ENCODE results near the gene FSCN2. TPM values are rescaled to one million over a fixed set of nuclear protein-coding genes. Genes with fewer than 3 reads are reported as not detected.
"Not testable (repeated sequence)": the region's sequence is repeated elsewhere in the genome, so short reads cannot be mapped to it uniquely, and the experiment has no call there.

The FSCN2 gene
- total RNA-seq, 2 donors from 2014 or later: 7.0 to 13.5 TPM

DNA sequence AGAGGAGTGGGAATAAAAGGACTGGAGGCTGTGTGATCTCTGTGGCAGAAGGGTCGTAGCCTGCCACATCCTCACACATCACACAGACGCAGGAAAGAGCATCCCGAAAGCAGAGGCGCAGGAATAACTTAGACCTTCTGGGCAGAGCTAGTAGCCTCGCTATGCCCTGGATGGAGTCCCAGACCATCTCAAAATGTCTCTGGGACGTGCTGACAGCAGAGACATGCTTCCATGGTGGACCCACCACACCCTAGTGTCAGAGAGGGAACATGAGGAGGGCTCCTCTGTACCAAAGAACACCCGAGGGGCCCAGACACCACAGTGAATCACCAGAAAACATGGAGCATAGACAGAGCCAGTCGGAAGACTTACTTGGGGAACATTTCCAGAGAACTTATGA lies 53.6 kb downstream of the FSCN2 start:
- peaks cover 0 to 11% of the 10 kb centered on the region in 2 donors for H3K36me3 ChIP-seq (replicated peaks in 1 of 2; ENCODE audit: insufficient read depth in 1 of 2, low read depth in 2 of 2)
- no peak overlapping the region for H3K4me3 ChIP-seq
- DNase-seq: no peak
- peaks cover 5% of the 10 kb centered on the region for H3K4me1 ChIP-seq
- no peak for ATAC-seq
- no peaks in the 10 kb centered on the region for H3K27me3 ChIP-seq
- H3K27ac ChIP-seq: no peak overlapping the region
- 80 to 85% methylated on average over 5 to 8 of the region's 8 CpGs for WGBS, 2 donors
- intact Hi-C loops (cut with DNase I): no loop called here
- TF ChIP-seq, protein P1, sequence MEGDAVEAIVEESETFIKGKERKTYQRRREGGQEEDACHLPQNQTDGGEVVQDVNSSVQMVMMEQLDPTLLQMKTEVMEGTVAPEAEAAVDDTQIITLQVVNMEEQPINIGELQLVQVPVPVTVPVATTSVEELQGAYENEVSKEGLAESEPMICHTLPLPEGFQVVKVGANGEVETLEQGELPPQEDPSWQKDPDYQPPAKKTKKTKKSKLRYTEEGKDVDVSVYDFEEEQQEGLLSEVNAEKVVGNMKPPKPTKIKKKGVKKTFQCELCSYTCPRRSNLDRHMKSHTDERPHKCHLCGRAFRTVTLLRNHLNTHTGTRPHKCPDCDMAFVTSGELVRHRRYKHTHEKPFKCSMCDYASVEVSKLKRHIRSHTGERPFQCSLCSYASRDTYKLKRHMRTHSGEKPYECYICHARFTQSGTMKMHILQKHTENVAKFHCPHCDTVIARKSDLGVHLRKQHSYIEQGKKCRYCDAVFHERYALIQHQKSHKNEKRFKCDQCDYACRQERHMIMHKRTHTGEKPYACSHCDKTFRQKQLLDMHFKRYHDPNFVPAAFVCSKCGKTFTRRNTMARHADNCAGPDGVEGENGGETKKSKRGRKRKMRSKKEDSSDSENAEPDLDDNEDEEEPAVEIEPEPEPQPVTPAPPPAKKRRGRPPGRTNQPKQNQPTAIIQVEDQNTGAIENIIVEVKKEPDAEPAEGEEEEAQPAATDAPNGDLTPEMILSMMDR (IDR thresholded peaks at IDR 0.05): no peak
- TF ChIP-seq POLR2A (IDR thresholded peaks at IDR 0.05): no peak
- H3K9me3 ChIP-seq: no peaks in the 10 kb centered on the region

DNA sequence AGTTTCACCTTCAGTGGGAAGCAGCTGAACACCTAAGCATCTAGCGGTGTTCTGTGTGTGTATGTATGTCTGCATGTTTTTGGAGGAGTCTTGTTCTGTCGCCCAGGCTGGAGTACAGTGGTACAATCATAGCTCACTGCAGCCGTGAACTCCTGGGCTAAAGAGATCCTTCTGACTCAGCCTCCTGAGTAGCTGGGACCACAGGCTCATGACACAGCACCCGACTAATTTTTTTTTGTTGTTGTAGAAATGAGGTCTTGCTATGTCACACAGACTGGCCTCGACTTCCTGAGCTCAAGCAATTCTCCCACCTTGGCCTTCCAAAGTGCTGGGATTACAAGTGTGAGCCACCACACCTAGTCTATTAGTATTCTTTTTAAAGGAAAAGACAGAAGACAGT lies 54.2 kb downstream of the FSCN2 start:
- H3K36me3 ChIP-seq (replicated peaks in 1 of 2; ENCODE audit: insufficient read depth in 1 of 2, low read depth in 2 of 2): peaks cover 0 to 11% of the 10 kb centered on the region in 2 donors
- ATAC-seq: no peak
- no peaks in the 10 kb centered on the region for H3K9me3 ChIP-seq
- 91 to 94% methylated on average over 4 to 5 of the region's 5 CpGs for WGBS, 2 donors
- no peak for TF ChIP-seq POLR2A (IDR thresholded peaks at IDR 0.05)
- TF ChIP-seq, protein P1 (IDR thresholded peaks at IDR 0.05): no peak
- intact Hi-C loops (cut with DNase I): no loop called here
- no peaks in the 10 kb centered on the region for H3K4me1 ChIP-seq
- no peak overlapping the region for H3K27ac ChIP-seq
- no peak overlapping the region for H3K4me3 ChIP-seq
- DNase-seq: no peak
- no peaks in the 10 kb centered on the region for H3K27me3 ChIP-seq

DNA sequence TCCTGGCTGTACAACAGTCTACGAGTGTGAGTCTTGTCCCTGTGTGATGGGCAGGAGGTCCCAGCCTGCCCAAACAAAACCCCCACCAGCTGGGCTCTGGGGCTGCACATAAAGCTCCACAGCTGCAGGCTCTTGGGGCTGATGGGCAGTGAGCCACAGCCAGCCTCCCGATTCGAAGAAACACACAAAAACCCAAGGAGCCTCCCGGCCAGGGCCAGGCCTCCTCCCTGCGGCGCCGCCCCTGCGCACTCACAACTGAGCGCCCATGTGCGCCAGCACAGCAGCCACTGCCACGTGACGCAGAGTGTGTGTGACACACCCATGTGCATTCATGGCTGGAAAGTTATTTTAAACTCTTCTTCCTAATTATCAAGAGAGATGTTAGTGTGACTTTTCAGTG lies 54.6 kb downstream of the FSCN2 start:
- Histone ChIP-seq H3K27ac (no peak overlapping the region), H3K27me3 (no peaks in the 10 kb centered on the region), H3K36me3 (replicated peaks in 1 of 2; ENCODE audit: insufficient read depth in 1 of 2, low read depth in 2 of 2) (peaks cover 0 to 11% of the 10 kb centered on the region in 2 donors), H3K4me1 (no peaks in the 10 kb centered on the region), H3K4me3 (no peak overlapping the region), H3K9me3 (no peaks in the 10 kb centered on the region)
- intact Hi-C loops (cut with DNase I): no loop called here
- no peak for ATAC-seq
- WGBS, 2 donors: 92 to 96% methylated on average over 10 of the region's 12 CpGs
- TF ChIP-seq, protein P1 (IDR thresholded peaks at IDR 0.05): no peak
- TF ChIP-seq POLR2A (IDR thresholded peaks at IDR 0.05): no peak
- DNase-seq: no peak

DNA sequence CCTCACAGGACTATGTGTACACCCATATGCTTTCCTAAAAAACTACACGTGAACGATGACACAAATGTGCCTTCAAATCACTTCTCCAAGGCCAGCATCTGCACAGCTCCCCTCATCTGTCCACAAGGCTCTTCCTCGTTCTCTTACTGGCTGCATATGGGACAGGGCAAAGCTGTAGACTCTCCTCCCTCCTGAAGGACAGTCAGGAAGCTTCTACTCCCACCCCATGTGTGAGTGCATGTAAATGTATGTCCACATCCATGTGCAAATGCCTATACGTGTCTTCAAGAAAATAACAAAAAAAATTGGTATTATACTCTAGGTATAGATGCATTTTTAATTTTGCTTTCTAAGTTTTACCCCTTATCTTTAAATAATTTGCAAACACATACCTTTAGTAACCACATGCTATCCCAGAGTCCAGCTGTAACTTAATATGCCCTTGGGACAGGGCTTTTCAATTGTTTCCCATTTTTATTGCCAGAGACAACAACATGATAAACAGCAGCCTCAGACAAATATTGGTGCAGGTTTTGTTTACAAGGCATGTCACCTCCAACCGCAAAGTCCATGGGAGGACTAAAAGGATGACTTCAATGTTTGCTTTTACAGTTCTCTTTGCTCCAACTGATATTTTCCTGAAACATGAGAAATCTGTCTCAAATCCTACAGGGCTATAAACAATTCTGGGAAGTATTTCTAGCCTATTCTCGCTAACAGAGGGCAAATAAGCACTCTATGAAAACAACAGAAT lies 55.6 kb downstream of the FSCN2 start:
- no peak for DNase-seq
- no peaks in the 10 kb centered on the region for H3K27me3 ChIP-seq
- intact Hi-C loops (cut with DNase I): no loop called here
- no peaks in the 10 kb centered on the region for H3K9me3 ChIP-seq
- TF ChIP-seq, protein P1 (IDR thresholded peaks at IDR 0.05): no peak
- no peak for TF ChIP-seq POLR2A (IDR thresholded peaks at IDR 0.05)
- 85 to 87% methylated on average over 6 of the region's 6 CpGs for WGBS, 2 donors
- no peak overlapping the region for H3K4me3 ChIP-seq
- H3K27ac ChIP-seq: no peak overlapping the region
- peaks cover 8 to 19% of the 10 kb centered on the region in 2 donors for H3K36me3 ChIP-seq (replicated peaks in 1 of 2; ENCODE audit: insufficient read depth in 1 of 2, low read depth in 2 of 2)
- no peaks in the 10 kb centered on the region for H3K4me1 ChIP-seq
- ATAC-seq: no peak

DNA sequence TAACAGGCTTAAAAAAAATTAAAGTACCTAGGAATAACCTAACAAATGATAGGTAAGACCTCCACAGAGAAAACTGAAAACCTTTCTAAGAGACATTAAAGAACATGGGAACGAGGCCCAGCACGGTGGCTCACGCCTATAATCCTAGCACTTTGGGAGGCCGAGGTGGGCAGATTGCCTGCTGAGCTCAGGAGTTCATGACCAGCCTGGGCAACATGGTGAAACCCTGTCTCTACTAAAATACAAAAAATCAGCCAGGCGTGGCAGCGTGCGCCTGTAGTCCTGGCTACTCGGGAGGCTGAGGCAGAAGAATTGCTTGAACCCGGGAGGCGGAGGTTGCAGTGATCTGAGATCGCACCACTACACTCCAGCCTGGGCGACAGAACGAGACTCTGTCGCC lies 56.6 kb downstream of the FSCN2 start:
- H3K36me3 ChIP-seq (replicated peaks in 1 of 2; ENCODE audit: insufficient read depth in 1 of 2, low read depth in 2 of 2): peaks cover 9 to 24% of the 10 kb centered on the region in 2 donors
- H3K27me3 ChIP-seq; intact Hi-C loops (cut with DNase I); H3K4me1 ChIP-seq; ATAC-seq; DNase-seq; H3K4me3 ChIP-seq; H3K9me3 ChIP-seq; H3K27ac ChIP-seq: not testable (repeated sequence)
- WGBS, 2 donors: 89 to 95% methylated on average over 13 to 14 of the region's 14 CpGs

All from body of pancreas (tissue), 4 donors.